IMR-90 (cell line): ENCODE measurements around the gene CCDC198. TPM values are rescaled to one million over a fixed set of nuclear protein-coding genes. Genes with fewer than 3 reads are reported as not detected.

Experiments used
- ATAC-seq: fragments of 200-7000 bp; cut with Tn5 transposase; 2 replicates; pipeline ENCODE4 v1.9.1; 2020; ENCODE audit warnings: low read depth, mild to moderate bottlenecking, moderate library complexity
- BruUV-seq: library from RNA; stranded (reverse); fragments of 400-500 nt; replicated peaks from 2 replicates; lab custom pipeline; 2021; lab: Mats Ljungman, UMichigan
- CTCF ChIA-PET: fragments of 300-600 bp; formaldehyde crosslinking; extraction: SDS; loops from one replicate; lab custom pipeline; 2021; ENCODE audit warnings: antibody characterized with exemption; lab: Yijun Ruan, JAX
- POLR2A ChIA-PET: fragments of 300-600 bp; sonication (Branson Sonifier 250); formaldehyde crosslinking; loops from one replicate; lab custom pipeline; 2022; ENCODE audit warnings: antibody characterized with exemption; ENCODE audit not compliant: unreplicated experiment; lab: Charles Lee
- DNase-seq: peaks from one replicate; pipeline ENCODE4 v3.0.0; 2013
- H2AFZ ChIP-seq: replicated peaks from 2 replicates; pipeline ENCODE3; 2013; ENCODE audit warnings: low read length, mild to moderate bottlenecking; ENCODE audit not compliant: poor library complexity
- H2AK5ac ChIP-seq: 2 replicates; pipeline ENCODE4 v1.6.1; 2013; ENCODE audit warnings: low read depth, low read length, inconsistent platforms
- H2AK9ac ChIP-seq: replicated peaks from 2 replicates; pipeline ENCODE3; 2013; ENCODE audit warnings: mild to moderate bottlenecking, low read depth, low read length, moderate library complexity; ENCODE audit not compliant: poor library complexity
- H2BK120ac ChIP-seq: 2 replicates; pipeline ENCODE4 v1.6.1; 2013; ENCODE audit warnings: low read depth, low read length, inconsistent platforms
- H2BK15ac ChIP-seq: 3 replicates; pipeline ENCODE4 v1.6.1; 2013; ENCODE audit warnings: low read depth, low read length, inconsistent platforms
- H2BK20ac ChIP-seq: 2 replicates; pipeline ENCODE4 v1.6.1; 2013; ENCODE audit warnings: low read depth, mild to moderate bottlenecking, inconsistent platforms, low read length, moderate library complexity
- H2BK5ac ChIP-seq: 2 replicates; pipeline ENCODE4 v1.6.1; 2013; ENCODE audit warnings: mild to moderate bottlenecking, low read depth, low read length, inconsistent platforms; ENCODE audit not compliant: poor library complexity, severe bottlenecking
- H3K14ac ChIP-seq: replicated peaks from 2 replicates; pipeline ENCODE4 v1.6.1; 2013; ENCODE audit warnings: low read depth, low read length, inconsistent platforms
- H3K18ac ChIP-seq: 2 replicates; pipeline ENCODE4 v1.6.1; 2013; ENCODE audit warnings: low read depth, low read length, control low read depth
- H3K23ac ChIP-seq: 2 replicates; pipeline ENCODE4 v1.6.1; 2013; ENCODE audit warnings: low read depth, low read length, inconsistent platforms
- H3K27ac ChIP-seq: 2 replicates; pipeline ENCODE4 v1.5.1; 2013; ENCODE audit warnings: mild to moderate bottlenecking, control low read depth, low read length; ENCODE audit not compliant: insufficient read depth
- H3K27me3 ChIP-seq: 2 replicates; pipeline ENCODE4 v1.6.1; 2013; ENCODE audit warnings: low read length; ENCODE audit not compliant: control insufficient read depth, insufficient read depth
- H3K36me3 ChIP-seq: 2 replicates; pipeline ENCODE4 v1.6.1; 2013; ENCODE audit warnings: low read length, mixed read lengths; ENCODE audit not compliant: control insufficient read depth, insufficient read depth
- H3K4ac ChIP-seq: 2 replicates; pipeline ENCODE4 v1.6.1; 2013; ENCODE audit warnings: low read depth, low read length, inconsistent platforms
- H3K4me1 ChIP-seq: 2 replicates; pipeline ENCODE4 v1.6.1; 2013; ENCODE audit warnings: low read length, mixed read lengths; ENCODE audit not compliant: control insufficient read depth, insufficient read depth
- H3K4me2 ChIP-seq: 2 replicates; pipeline ENCODE4 v1.6.1; 2013; ENCODE audit warnings: low read depth, mild to moderate bottlenecking, control low read depth, low read length, moderate library complexity
- H3K4me3 ChIP-seq: 2 replicates; pipeline ENCODE4 v1.5.1; 2013; ENCODE audit warnings: low read depth, mild to moderate bottlenecking, control low read depth, low read length, moderate library complexity; ENCODE audit not compliant: insufficient read depth
- H3K56ac ChIP-seq: 2 replicates; pipeline ENCODE4 v1.6.1; 2013; ENCODE audit warnings: low read length, inconsistent platforms; ENCODE audit not compliant: insufficient read depth; ENCODE audit errors: extremely low read depth
- H3K79me1 ChIP-seq, 2 experiments: 2 replicates each; pipeline ENCODE4 v1.6.1; 2013; ENCODE audit warnings: low read length in 2 of 2, inconsistent platforms in 1 of 2, low read depth in 1 of 2
- H3K9ac ChIP-seq: 2 replicates; pipeline ENCODE4 v1.6.1; 2013; ENCODE audit warnings: low read depth, low read length, control low read depth
- H3K9me1 ChIP-seq: 2 replicates; pipeline ENCODE4 v1.6.1; 2013; ENCODE audit warnings: low read length, inconsistent platforms; ENCODE audit not compliant: insufficient read depth
- H3K9me3 ChIP-seq: 2 replicates; pipeline ENCODE4 v1.6.1; 2013; ENCODE audit warnings: low read length; ENCODE audit not compliant: control insufficient read depth, insufficient read depth
- H4K20me1 ChIP-seq: 2 replicates; pipeline ENCODE4 v1.6.1; 2013; ENCODE audit warnings: low read length, inconsistent platforms; ENCODE audit not compliant: insufficient read depth
- H4K5ac ChIP-seq: 2 replicates; pipeline ENCODE4 v1.6.1; 2013; ENCODE audit warnings: mild to moderate bottlenecking, low read depth, low read length, control low read depth
- H4K8ac ChIP-seq, 2 experiments: 2 replicates each; pipeline ENCODE4 v1.6.1; 2013; ENCODE audit warnings: low read depth in 2 of 2, low read length in 2 of 2, control low read depth in 1 of 2, inconsistent platforms in 1 of 2
- H4K91ac ChIP-seq: 2 replicates; pipeline ENCODE4 v1.6.1; 2013; ENCODE audit warnings: low read depth, low read length, inconsistent platforms; ENCODE audit not compliant: insufficient read depth
- CEBPB ChIP-seq: IDR thresholded peaks from 2 replicates; pipeline ENCODE4 v1.6.1; 2012; ENCODE audit warnings: low read depth, low read length, improper control_type of control experiment
- CHD1 ChIP-seq: IDR thresholded peaks from 2 replicates; pipeline ENCODE4 v1.6.1; 2012; ENCODE audit warnings: low read depth, low read length, improper control_type of control experiment
- MAFK ChIP-seq: IDR thresholded peaks from 2 replicates; pipeline ENCODE4 v1.6.1; 2012; ENCODE audit warnings: low read depth, low read length, improper control_type of control experiment
- MXI1 ChIP-seq: IDR thresholded peaks from 2 replicates; pipeline ENCODE4 v1.6.1; 2012; ENCODE audit warnings: low read depth, mild to moderate bottlenecking, low read length, moderate library complexity, borderline replicate concordance
- NFE2L2 ChIP-seq: fragments of 150-350 bp; IDR thresholded peaks from 2 replicates; pipeline ENCODE4 v1.6.1; 2016; ENCODE audit warnings: low read depth, mild to moderate bottlenecking, low read length
- POLR2A ChIP-seq: IDR thresholded peaks from 2 replicates; pipeline ENCODE4 v1.6.1; 2012; ENCODE audit warnings: mild to moderate bottlenecking, low read depth, low read length
- RCOR1 ChIP-seq: IDR thresholded peaks from 2 replicates; pipeline ENCODE4 v1.6.1; 2012; ENCODE audit warnings: mild to moderate bottlenecking, low read length, improper control_type of control experiment; ENCODE audit not compliant: insufficient replicate concordance
- dilution Hi-C: fragments of 300-500 bp; cut with HindIII; formaldehyde crosslinking; loops from one replicate; pipeline ENCODE4 v1.14.3; 2018; ENCODE audit warnings: low sequenced_read_pairs; ENCODE audit not compliant: unreplicated experiment
- in situ Hi-C: fragments of 300-500 bp; cut with MboI; formaldehyde crosslinking; loops from 3 replicates; pipeline ENCODE4 v1.14.3; 2019; ENCODE audit warnings: low sequenced_read_pairs, inconsistent platforms, mixed read lengths
- intact Hi-C: fragments of 100-400 bp; cut with micrococcal nuclease; formaldehyde crosslinking; loops from 2 replicates; pipeline ENCODE4 v1.10.0; 2022
- polyA plus RNA-seq, 3 experiments: library from polyadenylated mRNA; depleted of rRNA; stranded (reverse); fragments of >200 nt; gene quantifications; 2 replicates each; pipeline ENCODE4 v1.2.3, GENCODE V29; 2012; ENCODE audit warnings: low replicate concordance in 1 of 3
- total RNA-seq: library from RNA; depleted of rRNA; stranded (reverse); fragments of >200 nt; gene quantifications from 2 replicates; pipeline ENCODE4 v1.2.3, GENCODE V29; 2012
- TF ChIP-seq, protein P1 (sequence below): fragments of 150-350 bp; IDR thresholded peaks from 2 replicates; pipeline ENCODE4 v1.6.1; 2016; ENCODE audit warnings: low read depth, mild to moderate bottlenecking, low read length, moderate library complexity, borderline replicate concordance

CCDC198 gene
- total and polyA plus RNA-seq, 2 of the 4 experiments (the other 2 are of a cell fraction), result not detected

- Histone ChIP-seq H2BK15ac (no peak overlapping the region), H3K4me1 (no peaks in the 10 kb centered on the region), H3K18ac (no peak overlapping the region), H4K20me1 (no peaks in the 10 kb centered on the region), H3K27me3 (no peaks in the 10 kb centered on the region), H3K9me1 (no peaks in the 10 kb centered on the region), H2BK20ac (no peak overlapping the region), H4K91ac (no peak overlapping the region), H2AK9ac (no peak overlapping the region), H3K56ac (no peak overlapping the region), H3K4ac (no peak overlapping the region), H4K5ac (no peak overlapping the region), H2AFZ (no peak overlapping the region), H3K79me1 (no peaks in the 10 kb centered on the region), H2BK5ac (no peak overlapping the region), H3K9me3 (no peaks in the 10 kb centered on the region), H4K8ac (no peak overlapping the region), H3K9ac (no peak overlapping the region), H2AK5ac (no peak overlapping the region), H3K4me3 (no peak overlapping the region), H2BK120ac (no peak overlapping the region), H3K14ac (no peak overlapping the region), H3K36me3 (no peaks in the 10 kb centered on the region), H3K27ac (no peak overlapping the region), H3K4me2 (no peak overlapping the region), H3K23ac (no peak overlapping the region)
- TF ChIP-seq, protein P1, sequence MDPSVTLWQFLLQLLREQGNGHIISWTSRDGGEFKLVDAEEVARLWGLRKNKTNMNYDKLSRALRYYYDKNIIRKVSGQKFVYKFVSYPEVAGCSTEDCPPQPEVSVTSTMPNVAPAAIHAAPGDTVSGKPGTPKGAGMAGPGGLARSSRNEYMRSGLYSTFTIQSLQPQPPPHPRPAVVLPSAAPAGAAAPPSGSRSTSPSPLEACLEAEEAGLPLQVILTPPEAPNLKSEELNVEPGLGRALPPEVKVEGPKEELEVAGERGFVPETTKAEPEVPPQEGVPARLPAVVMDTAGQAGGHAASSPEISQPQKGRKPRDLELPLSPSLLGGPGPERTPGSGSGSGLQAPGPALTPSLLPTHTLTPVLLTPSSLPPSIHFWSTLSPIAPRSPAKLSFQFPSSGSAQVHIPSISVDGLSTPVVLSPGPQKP, result no peak
- TF ChIP-seq CEBPB (no peak), MXI1 (no peak), NFE2L2 (no peak), MAFK (no peak), RCOR1 (no peak), POLR2A (no peak), CHD1 (no peak)
- dilution Hi-C loops (no loop called here), intact Hi-C loops (no loop called here), in situ Hi-C loops (no loop called here)
- ChIA-PET CTCF (no interaction called here), POLR2A (no interaction called here)
- no peak for ATAC-seq
- no peak for DNase-seq
- no TSS peak for BruUV-seq
Measured at GRCh38 chr14:57530571-57530970, 36.9 kb upstream of the CCDC198 start.
